GM18499 (cell line): Measurements from ENCODE around the gene VWA1.
"Not testable (repeated sequence)": the region's sequence is repeated elsewhere in the genome, so short reads cannot be mapped to it uniquely, and the experiment has no call there.

Source experiments
- ATAC-seq: cut with Tn5 transposase; IDR thresholded peaks from one replicate; pipeline ENCODE4 v1.9.1; 2021; ENCODE audit warnings: moderate number of reproducible peaks; ENCODE audit not compliant: insufficient read depth, unreplicated experiment

Gene VWA1

DNA sequence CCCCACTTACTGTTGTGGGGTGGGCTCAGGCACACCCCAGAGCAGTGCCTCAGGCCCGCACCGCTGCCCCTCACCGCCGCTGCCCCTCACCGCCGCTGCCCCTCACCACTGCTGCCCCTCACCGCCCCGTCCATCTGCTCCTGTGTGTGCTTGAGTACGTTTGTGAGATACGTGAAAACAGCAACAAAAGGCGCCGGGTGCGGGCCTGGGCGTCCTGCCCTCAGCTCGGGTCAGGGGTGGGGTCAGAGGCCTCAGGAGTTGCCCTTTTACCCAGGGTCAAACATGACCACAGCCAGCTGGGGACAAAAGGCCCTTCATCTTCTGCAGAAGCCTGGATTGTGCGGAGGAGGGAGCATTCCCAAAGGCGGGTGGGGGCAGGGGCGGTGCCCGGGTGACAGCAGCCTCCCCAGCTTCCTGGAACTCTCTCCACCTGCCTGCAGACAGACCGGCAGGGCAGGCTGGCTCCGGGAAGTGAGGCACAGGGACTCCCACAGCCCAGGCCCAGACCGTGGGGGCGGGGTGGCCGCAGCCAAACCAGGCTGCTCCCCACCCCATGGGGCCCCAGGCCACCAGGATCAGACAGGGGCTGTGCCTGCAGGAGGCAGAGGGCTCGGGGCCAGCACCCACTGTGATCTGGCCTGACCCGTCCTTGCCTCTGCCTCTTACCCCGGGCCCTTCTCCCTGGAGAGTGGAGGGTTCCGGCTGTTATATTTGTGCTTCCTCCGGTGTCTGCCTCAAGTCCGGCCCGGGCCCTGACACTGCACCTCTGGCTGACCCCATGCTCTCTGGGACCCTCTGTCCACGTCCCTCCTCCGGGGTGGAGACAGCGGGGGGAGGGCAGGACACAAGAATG lies 2.3 kb upstream of the VWA1 start:
- no peak for ATAC-seq

DNA sequence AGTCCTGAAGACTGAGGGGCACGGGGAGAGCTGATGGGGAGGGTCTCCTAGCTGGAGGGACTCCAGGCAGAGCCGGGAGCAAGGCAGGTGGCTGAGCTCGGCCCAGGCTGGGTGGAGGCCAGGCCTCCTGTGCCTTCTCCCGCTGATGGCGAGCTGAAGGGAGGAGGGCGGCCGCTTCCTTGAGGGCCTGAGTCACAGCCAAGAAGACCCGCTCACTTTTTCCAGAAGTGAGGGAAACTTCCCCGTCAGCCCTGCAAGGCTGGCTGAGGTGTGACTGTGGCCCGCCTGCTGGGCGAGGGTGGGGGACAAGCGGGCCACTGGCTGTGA lies 1.7 kb upstream of the VWA1 start:
- no peak for ATAC-seq

DNA sequence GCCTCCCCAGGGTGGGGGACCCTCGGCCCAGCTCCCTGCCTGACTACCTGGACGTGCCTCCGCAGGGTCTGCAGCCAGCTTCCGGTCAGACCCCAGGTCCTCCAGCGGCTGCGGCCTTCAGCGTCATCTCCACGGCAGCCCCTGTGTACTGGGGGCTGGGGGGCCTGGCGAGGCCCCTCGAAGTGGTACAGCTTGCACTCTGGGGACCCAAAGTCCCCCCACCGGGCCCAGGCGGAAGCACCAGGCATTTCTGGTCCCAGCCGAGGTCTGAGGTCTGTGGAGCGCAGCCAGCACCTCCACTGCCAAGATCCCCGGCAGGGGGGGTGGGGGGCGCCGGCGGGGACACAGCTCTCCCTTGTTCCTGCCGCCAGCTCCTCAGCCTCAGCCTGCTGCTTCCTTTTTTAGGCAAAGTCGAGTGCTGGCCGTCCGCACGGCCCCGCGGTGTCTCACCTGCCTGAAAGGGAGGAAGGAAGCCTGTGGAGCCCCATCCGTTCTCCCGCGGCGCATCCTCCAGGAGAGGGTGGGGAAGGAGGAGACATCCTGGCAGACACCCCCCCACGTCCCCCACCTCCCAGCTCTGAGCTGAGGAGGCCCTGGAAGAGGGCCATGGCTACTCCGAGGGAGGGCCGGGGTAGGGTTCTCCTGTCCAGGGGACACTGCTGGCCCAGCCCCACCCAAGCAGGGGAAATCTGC lies 1.2 kb upstream of the VWA1 start:
- no peak for ATAC-seq

DNA sequence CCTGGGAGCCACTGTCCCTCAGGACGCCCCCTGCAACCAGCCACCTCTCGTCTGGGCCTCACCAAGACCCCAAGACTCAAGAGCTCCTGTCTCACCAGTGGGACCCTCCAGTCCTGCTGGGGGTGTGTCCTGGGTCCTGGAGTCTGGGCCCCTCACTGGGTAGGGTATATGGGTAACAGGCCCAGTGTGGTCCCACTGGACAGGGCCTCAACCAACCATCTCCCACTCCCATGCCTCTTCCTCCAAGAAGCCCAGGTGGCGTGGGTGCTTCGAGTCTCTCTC lies 725 bp upstream of the VWA1 start:
- no peak for ATAC-seq

DNA sequence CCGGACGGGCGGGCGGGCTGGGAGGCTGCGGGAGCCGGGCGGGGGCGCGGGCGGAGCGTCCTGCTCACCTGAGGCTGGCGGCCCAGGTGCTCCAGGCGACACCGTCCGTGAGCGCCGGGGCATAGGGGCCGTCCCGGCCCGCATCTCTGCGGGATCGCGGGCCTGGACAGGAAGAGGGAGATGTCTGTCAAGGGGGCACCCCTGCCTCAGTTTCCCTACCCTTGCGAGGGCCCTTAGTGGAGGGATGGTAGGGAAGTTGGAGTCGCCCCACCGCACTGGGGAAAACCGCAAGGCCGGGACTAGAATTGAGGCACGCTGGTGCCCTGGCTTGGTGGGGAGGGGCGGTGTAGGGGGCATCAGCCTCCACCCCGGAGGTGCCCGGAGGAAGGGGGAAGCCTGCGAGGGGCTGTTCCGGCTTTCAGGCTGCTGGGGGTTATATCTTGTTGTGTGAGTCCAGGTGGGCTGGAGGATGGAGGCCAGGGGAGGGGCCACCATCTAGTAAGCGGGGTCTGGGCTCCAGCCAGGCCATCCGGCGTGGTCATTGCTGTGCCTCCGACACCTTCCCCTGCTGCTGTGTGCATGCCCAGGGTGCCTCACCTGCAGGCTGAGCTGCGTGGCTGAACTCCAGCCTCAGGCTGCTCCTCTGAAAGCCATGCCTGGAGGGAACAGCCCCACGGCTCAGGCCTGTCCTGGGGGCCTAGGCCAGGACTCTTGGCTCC lies 580 bp downstream of the VWA1 start:
- ATAC-seq: no peak

DNA sequence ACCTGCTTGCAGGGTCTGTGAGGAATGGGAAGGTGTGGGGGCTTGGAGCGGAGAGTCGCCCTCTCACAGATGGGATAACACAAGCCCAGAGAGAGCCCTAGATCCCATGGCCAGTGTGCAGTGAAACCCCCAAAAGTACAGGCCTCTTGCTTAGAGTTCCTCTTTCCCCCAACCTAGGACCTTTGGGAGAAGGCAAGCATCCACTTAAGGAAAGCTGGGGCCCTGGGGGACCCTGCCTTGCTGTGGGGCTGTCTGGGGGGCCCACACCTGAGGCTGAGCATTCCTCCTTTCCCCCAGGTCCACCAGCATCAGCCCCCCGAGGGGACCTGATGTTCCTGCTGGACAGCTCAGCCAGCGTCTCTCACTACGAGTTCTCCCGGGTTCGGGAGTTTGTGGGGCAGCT lies 1.1 kb downstream of the VWA1 start:
- no peak for ATAC-seq

DNA sequence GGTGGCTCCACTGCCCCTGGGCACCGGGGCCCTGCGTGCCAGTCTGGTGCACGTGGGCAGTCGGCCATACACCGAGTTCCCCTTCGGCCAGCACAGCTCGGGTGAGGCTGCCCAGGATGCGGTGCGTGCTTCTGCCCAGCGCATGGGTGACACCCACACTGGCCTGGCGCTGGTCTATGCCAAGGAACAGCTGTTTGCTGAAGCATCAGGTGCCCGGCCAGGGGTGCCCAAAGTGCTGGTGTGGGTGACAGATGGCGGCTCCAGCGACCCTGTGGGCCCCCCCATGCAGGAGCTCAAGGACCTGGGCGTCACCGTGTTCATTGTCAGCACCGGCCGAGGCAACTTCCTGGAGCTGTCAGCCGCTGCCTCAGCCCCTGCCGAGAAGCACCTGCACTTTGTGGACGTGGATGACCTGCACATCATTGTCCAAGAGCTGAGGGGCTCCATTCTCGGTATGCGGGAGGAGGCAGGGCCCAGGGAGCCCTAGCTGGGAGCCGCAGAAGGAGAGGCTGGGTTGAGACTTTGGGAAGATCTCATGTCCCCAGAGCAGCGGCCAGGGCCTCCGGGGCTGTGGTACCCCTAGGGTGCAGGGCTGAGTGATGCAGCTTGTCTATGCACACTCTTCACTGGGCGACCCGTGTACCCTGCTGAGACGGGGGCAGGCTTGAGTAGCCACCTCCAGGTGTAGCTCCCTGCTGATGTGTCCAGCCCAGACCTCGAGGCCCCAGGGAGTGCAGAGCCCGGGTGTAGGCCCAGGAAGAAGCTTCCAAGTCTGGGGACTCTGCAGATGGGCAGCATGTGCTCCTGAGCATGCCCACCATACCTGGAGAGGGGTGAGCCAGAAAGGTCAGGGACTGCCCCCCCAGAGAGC lies 1.8 kb downstream of the VWA1 start:
- ATAC-seq: no peak

DNA sequence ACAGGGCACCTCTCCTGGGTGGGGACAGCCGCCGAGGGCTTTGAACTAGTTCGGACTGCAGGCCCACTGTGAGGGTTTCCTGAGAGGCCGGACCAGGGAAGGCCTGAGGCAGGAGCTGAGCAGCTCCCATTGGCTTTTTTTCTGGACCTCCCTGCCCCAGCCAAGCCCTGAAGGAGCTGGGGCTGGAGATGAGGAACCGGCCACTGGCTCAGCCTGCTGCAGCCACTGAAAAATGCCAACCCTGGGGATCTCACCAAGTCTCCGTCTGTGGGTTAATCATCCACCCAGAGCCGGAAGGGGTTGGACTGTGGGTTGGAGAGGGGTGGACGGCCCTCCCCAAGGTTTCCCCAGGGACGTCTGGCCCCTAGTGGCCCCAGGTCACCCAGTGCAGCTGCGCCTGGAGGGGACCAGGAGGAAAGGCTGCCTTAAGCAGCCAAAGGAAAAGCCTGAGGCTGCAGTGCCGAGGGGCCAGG lies 2.5 kb downstream of the VWA1 start:
- ATAC-seq: no peak

DNA sequence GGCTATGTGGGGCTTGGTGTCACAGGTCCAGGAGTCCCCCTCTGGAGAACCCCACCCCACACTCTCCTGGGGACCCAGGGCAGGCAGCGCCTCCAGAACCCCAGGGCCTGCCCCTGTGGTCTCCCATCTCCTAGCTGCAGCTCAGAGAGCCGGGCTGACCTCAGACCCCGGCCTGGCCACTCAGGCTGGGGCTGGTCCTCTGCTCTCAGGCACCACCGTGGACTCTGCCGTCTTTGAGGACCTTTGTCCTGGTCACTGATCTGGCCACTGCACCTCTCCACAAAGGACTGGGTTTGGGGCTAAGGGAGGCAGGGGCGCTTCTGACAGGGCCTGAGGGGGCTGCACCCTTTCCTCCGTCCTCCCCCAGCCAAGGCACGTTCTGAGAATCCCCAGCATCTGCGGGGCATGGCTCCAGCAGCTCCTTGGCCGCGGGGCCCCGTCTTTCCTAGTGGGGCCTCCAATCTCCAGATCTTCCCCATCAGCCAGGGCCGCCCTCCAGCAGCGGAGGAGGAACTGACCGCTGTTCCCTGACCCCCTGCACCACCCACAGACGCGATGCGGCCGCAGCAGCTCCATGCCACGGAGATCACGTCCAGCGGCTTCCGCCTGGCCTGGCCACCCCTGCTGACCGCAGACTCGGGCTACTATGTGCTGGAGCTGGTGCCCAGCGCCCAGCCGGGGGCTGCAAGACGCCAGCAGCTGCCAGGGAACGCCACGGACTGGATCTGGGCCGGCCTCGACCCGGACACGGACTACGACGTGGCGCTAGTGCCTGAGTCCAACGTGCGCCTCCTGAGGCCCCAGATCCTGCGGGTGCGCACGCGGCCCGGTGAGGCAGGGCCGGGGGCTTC lies 3.3 kb downstream of the VWA1 start:
- ATAC-seq: no peak

DNA sequence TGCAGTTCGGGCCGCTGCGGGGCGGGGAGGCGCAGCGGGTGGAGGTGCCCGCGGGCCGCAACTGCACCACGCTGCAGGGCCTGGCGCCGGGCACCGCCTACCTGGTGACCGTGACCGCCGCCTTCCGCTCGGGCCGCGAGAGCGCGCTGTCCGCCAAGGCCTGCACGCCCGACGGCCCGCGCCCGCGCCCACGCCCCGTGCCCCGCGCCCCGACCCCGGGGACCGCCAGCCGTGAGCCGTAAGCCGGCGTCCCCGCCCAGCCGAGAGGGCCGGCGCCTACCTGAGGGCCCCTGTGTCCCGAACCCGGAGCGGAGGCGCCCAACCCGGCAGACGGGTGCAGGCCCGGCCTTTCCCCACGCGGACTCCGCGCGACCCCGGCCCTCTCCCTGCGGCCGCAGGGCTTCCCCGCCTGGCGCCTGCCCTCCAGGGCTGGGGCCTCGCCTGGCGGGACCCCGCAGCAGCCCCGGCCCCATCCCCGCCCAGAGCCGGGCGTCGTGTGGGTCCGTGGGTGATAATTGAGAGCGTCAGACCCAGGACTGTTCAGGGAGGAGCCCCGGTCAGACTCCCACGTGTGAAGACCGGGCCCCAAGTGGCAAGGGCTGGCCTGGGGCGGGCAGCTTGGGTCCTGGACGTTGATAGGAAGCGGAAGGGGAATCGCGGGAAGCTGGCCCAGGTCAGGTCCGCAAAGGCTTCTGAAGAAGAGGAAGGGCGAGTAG lies 4.2 kb downstream of the VWA1 start:
- no peak for ATAC-seq

DNA sequence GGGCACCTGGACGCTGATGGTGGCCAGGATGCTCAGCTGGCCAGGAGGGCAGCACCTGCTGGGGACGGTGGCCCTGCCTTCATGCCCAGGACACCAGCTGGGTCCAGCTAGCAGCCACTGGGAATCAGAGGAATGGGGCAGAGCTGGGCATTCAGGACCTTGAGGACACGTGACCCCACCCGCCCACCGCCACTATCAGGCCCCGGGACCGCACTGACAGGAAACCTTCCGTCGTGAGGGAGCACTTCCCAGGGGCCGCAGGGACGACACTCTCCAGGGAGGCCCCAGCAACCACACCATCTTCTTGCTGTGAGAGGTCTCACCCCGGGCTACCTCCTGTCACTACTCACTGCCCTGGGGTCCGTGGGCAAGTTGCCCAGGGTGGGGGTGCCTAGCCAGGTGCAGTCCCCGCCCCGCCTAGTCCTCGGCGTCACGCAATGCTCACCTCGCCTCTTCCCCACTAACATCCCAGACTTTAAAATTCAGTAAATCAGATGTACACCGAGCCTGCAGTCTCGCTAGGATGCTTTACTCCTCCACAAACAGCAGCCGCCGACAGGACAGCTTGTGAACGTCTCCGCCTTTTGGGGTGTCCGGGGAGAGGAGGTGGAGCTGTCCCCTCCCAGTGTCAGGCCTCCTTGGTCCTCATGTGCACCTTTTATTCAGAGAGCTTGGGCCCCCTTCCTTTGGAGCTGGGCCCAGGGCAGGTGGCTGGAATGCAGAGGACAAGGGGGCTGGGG lies 4.9 kb downstream of the VWA1 start:
- no peak for ATAC-seq

DNA sequence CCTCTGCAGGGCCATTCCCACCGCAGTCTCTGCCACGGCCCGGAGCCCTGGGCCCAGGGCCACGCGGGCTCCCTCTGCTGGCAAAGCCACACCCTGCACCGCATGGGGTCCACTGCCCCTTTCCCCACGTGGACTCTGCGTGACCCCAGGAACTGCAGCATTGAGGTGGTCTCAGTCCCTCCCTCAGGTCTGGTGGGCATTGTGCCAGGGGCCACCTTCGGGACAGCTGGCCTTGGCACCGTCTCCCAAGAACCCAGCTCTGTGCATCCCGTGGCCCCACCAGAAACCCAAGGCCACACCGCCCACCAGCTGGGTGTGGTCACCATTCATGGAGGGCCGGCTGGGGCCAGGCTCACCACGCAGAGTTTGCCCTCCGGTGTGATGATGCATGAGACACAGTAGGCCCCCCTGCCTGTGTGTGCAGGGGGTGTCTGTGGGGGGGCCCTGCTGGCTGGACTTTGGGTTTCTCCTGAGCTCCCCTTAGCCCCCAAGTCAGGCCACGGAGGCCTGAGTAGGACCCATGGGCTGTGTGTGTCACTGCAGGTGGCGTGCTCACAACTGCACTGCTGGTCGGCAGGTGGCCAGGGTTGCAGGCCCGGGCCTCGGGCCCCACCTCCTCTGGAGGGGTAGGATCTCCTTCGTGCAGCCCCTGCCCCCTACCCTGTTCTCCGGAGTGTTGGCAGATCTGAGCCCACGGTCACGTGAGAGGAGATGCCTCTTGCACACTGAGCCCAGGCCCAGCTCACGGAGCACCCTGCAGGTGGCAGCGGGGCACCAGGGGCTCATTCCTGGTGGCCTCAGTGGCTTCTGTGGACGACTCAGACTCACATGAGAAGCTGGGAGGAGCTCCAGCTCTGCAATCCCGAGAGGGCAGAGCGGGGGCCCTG lies 5.8 kb downstream of the VWA1 start:
- ATAC-seq: no peak

DNA sequence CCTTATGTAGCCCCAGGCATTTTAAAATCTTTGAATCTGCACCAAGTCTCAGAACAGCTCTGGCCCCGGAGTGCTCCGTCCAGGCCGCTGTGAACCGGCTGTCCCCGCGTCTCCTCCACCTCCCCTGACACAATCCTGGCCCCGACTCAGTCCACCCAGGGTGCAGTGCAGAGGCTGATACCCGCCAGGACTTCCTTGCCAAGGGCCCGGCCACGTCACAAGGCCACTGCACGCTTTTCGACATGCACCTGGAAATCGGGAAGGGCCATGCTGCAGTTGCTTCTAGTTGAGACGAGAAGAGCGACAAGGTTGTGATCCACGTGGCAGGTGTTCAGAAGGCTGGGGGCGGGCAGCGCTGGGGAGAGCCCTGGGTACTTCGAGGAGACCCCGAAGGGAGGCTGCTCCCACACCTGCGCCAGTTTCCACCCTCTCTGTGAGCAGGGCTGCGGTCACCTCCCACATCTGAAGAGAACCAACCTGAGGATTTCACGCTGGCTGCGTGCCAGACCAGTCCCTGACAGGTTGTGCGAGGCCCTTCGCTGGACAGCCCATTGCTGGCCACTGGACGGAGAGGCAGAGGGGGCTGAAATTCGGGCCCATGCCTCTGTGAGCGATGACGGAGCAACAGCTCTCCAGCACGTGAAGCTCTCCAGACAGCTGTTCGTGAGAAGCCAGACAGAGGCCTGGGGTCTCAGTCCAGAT lies 6.7 kb downstream of the VWA1 start:
- ATAC-seq: no peak

DNA sequence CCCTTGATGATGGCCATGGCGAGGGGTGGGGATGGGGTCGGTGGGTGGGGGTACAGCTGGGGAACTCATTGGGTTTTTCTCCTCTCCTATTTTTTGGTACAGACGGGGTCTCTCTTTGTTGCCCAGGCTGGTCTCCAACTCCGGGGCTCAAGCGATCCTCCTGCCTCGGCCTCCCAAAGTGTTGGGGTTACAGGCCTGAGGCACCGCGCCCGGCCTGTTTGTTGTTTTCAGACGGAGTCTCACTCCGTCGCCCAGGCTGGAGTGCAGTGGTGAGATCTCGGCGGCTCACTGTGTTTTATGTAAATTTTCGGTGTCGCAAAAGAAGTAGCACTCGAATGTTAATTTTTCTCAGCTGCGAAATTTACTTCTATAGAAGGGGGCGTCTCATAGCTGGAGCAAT lies 11.1 kb downstream of the VWA1 start:
- not testable (repeated sequence) for ATAC-seq

DNA sequence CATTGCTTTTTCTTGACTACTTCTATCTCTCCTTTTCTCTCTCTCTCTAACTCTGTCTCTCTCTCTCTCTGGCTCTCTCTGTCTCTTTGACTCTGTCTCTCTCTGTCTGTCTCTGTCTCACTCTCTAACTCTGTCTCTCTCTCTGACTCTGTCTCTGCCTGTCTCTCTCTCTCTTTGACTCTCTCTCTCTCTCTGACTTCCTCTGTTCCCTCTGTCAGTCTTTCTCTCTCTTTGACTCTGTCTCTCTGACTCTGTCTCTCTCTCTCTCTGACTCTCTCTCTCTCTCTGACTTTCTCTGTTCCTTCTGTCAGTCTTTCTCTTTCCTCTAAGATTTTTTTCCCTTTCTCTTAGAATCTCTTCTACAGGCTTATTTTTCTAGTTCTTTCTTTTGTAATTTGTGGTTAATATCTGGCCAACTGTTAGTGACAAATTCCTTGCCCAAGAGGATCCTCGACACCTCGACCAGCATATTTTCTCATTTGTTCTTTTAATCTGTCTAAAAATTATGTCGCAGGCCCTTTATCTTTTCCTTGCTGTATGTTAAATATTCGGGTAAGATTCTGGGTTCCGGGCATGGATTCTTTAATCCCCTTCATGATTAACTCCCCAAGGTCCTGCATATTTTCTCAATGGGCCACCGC lies 13.7 kb downstream of the VWA1 start, which contains the start of gene ATAD3C:
Gene ATAD3C, plus strand, starts transcription at position 591 of the 641 bp plus-strand sequence. CDS start 995 bp downstream, outside the sequence.
- ATAC-seq: no peak

DNA sequence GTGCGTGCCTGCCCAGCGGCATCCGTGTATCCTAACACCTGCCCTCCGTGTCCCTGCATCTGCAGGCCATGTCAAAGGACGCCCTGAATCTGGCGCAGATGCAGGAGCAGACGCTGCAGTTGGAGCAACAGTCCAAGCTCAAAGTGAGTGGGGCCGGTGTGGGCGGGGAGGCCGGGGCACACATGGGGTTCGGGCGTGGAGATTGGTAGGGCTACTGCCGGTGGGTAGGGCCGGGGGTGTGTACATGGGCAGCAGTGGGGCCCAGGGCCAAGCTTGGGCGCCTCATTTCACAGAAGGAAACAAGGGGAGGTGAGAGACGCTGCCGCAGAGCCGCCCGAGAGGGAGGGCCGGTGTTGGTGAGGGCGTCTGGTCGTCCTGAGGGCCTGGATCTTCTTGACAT lies 15.1 kb downstream of the VWA1 start:
- ATAC-seq: not testable (repeated sequence)
